GM23338 (cell line): ENCODE results near the gene BOK. TPM values are rescaled to one million over a fixed set of nuclear protein-coding genes. Genes with fewer than 3 reads are reported as not detected.
A peak's percentile ranks its signal among the peaks of the same experiment; 100 is the strongest.

Experiments used
- ATAC-seq: fragments of 200-7000 bp; cut with Tn5 transposase; 3 replicates; pipeline ENCODE4 v1.9.1; 2020
- DNase-seq: peaks from one replicate; pipeline ENCODE4 v3.0.0-alpha.2; 2015; ENCODE audit warnings: low spot score
- H2AFZ ChIP-seq: fragments of 200-600 bp; sonication (generic); 2 replicates; pipeline ENCODE4 v1.8.0; 2016; ENCODE audit warnings: antibody characterized with exemption, mild to moderate bottlenecking, moderate library complexity
- H3F3A ChIP-seq: fragments of 200-600 bp; sonication (generic); replicated peaks from 2 replicates; pipeline ENCODE4 v1.8.0; 2017; ENCODE audit warnings: antibody characterized with exemption, mixed run types, low read depth
- H3K27ac ChIP-seq: fragments of 200-600 bp; sonication (generic); 2 replicates; pipeline ENCODE4 v1.6.1; 2016; ENCODE audit warnings: low read depth
- H3K27me3 ChIP-seq: fragments of 200-600 bp; sonication (generic); 2 replicates; pipeline ENCODE4 v1.8.0; 2016; ENCODE audit warnings: mild to moderate bottlenecking, mixed run types, moderate library complexity; ENCODE audit not compliant: insufficient read depth
- H3K36me3 ChIP-seq: fragments of 200-600 bp; sonication (generic); 2 replicates; pipeline ENCODE4 v1.8.0; 2016; ENCODE audit warnings: mild to moderate bottlenecking; ENCODE audit not compliant: insufficient read depth
- H3K4me1 ChIP-seq: fragments of 200-600 bp; sonication (generic); 2 replicates; pipeline ENCODE4 v1.8.0; 2016; ENCODE audit warnings: mild to moderate bottlenecking, moderate library complexity; ENCODE audit not compliant: insufficient read depth
- H3K4me2 ChIP-seq: fragments of 200-600 bp; sonication (generic); 2 replicates; pipeline ENCODE4 v1.7.1; 2017; ENCODE audit warnings: mixed run types
- H3K4me3 ChIP-seq: fragments of 200-600 bp; sonication (generic); 2 replicates; pipeline ENCODE4 v1.6.1; 2016; ENCODE audit warnings: mixed run types
- H3K79me2 ChIP-seq: fragments of 200-600 bp; sonication (generic); replicated peaks from 2 replicates; pipeline ENCODE4 v1.8.0; 2017; ENCODE audit warnings: mild to moderate bottlenecking; ENCODE audit not compliant: insufficient read depth
- H3K9me2 ChIP-seq: fragments of 200-600 bp; sonication (generic); 2 replicates; pipeline ENCODE4 v1.8.0; 2017; ENCODE audit not compliant: insufficient read depth
- H4K20me1 ChIP-seq: fragments of 200-600 bp; sonication (generic); replicated peaks from 2 replicates; pipeline ENCODE4 v1.8.0; 2017; ENCODE audit warnings: mild to moderate bottlenecking; ENCODE audit not compliant: insufficient read depth
- H3K27ac Mint-ChIP-seq: 2 replicates; pipeline ENCODE4 v1.8.0; 2020; ENCODE audit warnings: inconsistent platforms, mild to moderate bottlenecking, moderate library complexity, mixed read lengths
- H3K27me3 Mint-ChIP-seq: 3 replicates; pipeline ENCODE4 v1.8.0; 2022; ENCODE audit warnings: low read depth, mild to moderate bottlenecking, moderate library complexity, mixed read lengths, inconsistent platforms; ENCODE audit not compliant: insufficient read depth, poor library complexity
- H3K36me3 Mint-ChIP-seq: 3 replicates; pipeline ENCODE4 v1.8.0; 2021; ENCODE audit warnings: low read depth, mild to moderate bottlenecking, inconsistent platforms, moderate library complexity, mixed read lengths
- H3K4me1 Mint-ChIP-seq: 3 replicates; pipeline ENCODE4 v1.8.0; 2020; ENCODE audit warnings: mild to moderate bottlenecking, inconsistent platforms, mixed read lengths
- H3K4me3 Mint-ChIP-seq: 3 replicates; pipeline ENCODE4 v1.8.0; 2021; ENCODE audit warnings: moderate library complexity, mild to moderate bottlenecking, inconsistent platforms, mixed read lengths
- H3K9me3 Mint-ChIP-seq: 3 replicates; pipeline ENCODE4 v1.8.0; 2020; ENCODE audit warnings: moderate library complexity, mild to moderate bottlenecking, inconsistent platforms, mixed read lengths
- CREB1 ChIP-seq: fragments of 250-450 bp; sonication (Bioruptor Pico); IDR thresholded peaks from 2 replicates; pipeline ENCODE4 v1.5.0; 2020; ENCODE audit warnings: low read depth, mild to moderate bottlenecking, moderate library complexity
- ETS1 ChIP-seq: IDR thresholded peaks from 2 replicates; pipeline ENCODE4 v1.6.1; 2016; ENCODE audit warnings: antibody characterized with exemption
- EZH2 ChIP-seq: fragments of 200-600 bp; sonication (generic); IDR thresholded peaks from one replicate; pipeline ENCODE4 v1.8.0; 2017; ENCODE audit warnings: antibody characterized with exemption, mild to moderate bottlenecking, low read depth; ENCODE audit not compliant: unreplicated experiment
- JUNB ChIP-seq: IDR thresholded peaks from one replicate; pipeline ENCODE4 v1.6.1; 2016; ENCODE audit warnings: antibody characterized with exemption; ENCODE audit not compliant: unreplicated experiment
- NANOG ChIP-seq: IDR thresholded peaks from 2 replicates; pipeline ENCODE4 v1.6.1; 2016; ENCODE audit warnings: antibody characterized with exemption, borderline replicate concordance
- POLR2AphosphoS5 ChIP-seq: IDR thresholded peaks from 2 replicates; pipeline ENCODE4 v1.6.1; 2016; ENCODE audit warnings: antibody characterized with exemption, low read depth
- ZNF331 ChIP-seq: fragments of 250-450 bp; sonication (Bioruptor Pico); IDR thresholded peaks from 2 replicates; pipeline ENCODE4 v1.5.0; 2020; ENCODE audit warnings: low read depth, mild to moderate bottlenecking, moderate library complexity
- polyA plus RNA-seq: library from polyadenylated mRNA; unstranded; fragments of >200 nt; fragmentation: Nextera tagmentation; extraction: Ambion mirVana; gene quantifications from 2 replicates; pipeline ENCODE4 v1.2.1, GENCODE V29; 2016
- total RNA-seq: library from RNA; depleted of rRNA; stranded (reverse); fragments of >200 nt; shearing (Covaris generic); gene quantifications from 2 replicates; pipeline ENCODE4 v1.2.3, GENCODE V29; 2014
- TF ChIP-seq, protein P1 (sequence below): fragments of 250-450 bp; sonication (Bioruptor Pico); IDR thresholded peaks from 2 replicates; pipeline ENCODE4 v1.5.0; 2020; ENCODE audit warnings: mild to moderate bottlenecking, moderate library complexity

The BOK gene
- total and polyA plus RNA-seq, 2 experiments from 2014 or later = 13.5 to 36.7 TPM

GRCh38 chr2:241564596-241565410 lies 6.3 kb downstream of the BOK start:
- Histone ChIP-seq H3K4me2 (no peak overlapping the region), H3K36me3 (no peaks in the 10 kb centered on the region), H4K20me1 (peaks cover 14% of the 10 kb centered on the region), H2AFZ (no peak overlapping the region), H3K4me1 (no peaks in the 10 kb centered on the region; the same call in 1 of the 2 replicates), H3K9me2 (no peaks in the 10 kb centered on the region), H3F3A (no peaks in the 10 kb centered on the region), H3K27ac (no peak overlapping the region), H3K79me2 (peaks cover 2% of the 10 kb centered on the region), H3K4me3 (no peak overlapping the region), H3K27me3 (no peaks in the 10 kb centered on the region)
- Mint-ChIP-seq H3K36me3 (no peaks in the 10 kb centered on the region; the same call in 2 of the 3 replicates), H3K27ac (no peak overlapping the region), H3K4me1 (peaks cover 5% of the 10 kb centered on the region; the same call in 2 of the 3 replicates), H3K27me3 (peaks cover 15% of the 10 kb centered on the region), H3K9me3 (no peaks in the 10 kb centered on the region), H3K4me3 (no peak overlapping the region)
- ATAC-seq = peak; percentile 6
- DNase-seq = no peak
- TF ChIP-seq, protein P1, sequence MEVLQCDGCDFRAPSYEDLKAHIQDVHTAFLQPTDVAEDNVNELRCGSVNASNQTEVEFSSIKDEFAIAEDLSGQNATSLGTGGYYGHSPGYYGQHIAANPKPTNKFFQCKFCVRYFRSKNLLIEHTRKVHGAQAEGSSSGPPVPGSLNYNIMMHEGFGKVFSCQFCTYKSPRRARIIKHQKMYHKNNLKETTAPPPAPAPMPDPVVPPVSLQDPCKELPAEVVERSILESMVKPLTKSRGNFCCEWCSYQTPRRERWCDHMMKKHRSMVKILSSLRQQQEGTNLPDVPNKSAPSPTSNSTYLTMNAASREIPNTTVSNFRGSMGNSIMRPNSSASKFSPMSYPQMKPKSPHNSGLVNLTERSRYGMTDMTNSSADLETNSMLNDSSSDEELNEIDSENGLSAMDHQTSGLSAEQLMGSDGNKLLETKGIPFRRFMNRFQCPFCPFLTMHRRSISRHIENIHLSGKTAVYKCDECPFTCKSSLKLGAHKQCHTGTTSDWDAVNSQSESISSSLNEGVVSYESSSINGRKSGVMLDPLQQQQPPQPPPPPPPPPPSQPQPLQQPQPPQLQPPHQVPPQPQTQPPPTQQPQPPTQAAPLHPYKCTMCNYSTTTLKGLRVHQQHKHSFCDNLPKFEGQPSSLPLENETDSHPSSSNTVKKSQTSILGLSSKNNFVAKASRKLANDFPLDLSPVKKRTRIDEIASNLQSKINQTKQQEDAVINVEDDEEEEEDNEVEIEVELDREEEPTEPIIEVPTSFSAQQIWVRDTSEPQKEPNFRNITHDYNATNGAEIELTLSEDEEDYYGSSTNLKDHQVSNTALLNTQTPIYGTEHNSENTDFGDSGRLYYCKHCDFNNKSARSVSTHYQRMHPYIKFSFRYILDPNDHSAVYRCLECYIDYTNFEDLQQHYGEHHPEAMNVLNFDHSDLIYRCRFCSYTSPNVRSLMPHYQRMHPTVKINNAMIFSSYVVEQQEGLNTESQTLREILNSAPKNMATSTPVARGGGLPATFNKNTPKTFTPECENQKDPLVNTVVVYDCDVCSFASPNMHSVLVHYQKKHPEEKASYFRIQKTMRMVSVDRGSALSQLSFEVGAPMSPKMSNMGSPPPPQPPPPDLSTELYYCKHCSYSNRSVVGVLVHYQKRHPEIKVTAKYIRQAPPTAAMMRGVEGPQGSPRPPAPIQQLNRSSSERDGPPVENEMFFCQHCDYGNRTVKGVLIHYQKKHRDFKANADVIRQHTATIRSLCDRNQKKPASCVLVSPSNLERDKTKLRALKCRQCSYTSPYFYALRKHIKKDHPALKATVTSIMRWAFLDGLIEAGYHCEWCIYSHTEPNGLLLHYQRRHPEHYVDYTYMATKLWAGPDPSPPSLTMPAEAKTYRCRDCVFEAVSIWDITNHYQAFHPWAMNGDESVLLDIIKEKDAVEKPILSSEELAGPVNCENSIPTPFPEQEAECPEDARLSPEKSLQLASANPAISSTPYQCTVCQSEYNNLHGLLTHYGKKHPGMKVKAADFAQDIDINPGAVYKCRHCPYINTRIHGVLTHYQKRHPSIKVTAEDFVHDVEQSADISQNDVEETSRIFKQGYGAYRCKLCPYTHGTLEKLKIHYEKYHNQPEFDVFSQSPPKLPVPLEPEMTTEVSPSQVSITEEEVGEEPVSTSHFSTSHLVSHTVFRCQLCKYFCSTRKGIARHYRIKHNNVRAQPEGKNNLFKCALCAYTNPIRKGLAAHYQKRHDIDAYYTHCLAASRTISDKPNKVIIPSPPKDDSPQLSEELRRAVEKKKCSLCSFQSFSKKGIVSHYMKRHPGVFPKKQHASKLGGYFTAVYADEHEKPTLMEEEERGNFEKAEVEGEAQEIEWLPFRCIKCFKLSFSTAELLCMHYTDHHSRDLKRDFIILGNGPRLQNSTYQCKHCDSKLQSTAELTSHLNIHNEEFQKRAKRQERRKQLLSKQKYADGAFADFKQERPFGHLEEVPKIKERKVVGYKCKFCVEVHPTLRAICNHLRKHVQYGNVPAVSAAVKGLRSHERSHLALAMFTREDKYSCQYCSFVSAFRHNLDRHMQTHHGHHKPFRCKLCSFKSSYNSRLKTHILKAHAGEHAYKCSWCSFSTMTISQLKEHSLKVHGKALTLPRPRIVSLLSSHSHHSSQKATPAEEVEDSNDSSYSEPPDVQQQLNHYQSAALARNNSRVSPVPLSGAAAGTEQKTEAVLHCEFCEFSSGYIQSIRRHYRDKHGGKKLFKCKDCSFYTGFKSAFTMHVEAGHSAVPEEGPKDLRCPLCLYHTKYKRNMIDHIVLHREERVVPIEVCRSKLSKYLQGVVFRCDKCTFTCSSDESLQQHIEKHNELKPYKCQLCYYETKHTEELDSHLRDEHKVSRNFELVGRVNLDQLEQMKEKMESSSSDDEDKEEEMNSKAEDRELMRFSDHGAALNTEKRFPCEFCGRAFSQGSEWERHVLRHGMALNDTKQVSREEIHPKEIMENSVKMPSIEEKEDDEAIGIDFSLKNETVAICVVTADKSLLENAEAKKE = no peak
- TF ChIP-seq POLR2AphosphoS5 (no peak), EZH2 (no peak), JUNB (no peak), NANOG (no peak), ZNF331 (no peak), ETS1 (no peak), CREB1 (CRISPR knock-in tag) (no peak)
